ENCODE data around the gene B4GALT1. TPM values are rescaled to one million over a fixed set of nuclear protein-coding genes. Genes with fewer than 3 reads are reported as not detected.

The B4GALT1 gene
- total and polyA plus RNA-seq, 8 donors = 6.4 to 125 (median 24.9) TPM

DNA sequence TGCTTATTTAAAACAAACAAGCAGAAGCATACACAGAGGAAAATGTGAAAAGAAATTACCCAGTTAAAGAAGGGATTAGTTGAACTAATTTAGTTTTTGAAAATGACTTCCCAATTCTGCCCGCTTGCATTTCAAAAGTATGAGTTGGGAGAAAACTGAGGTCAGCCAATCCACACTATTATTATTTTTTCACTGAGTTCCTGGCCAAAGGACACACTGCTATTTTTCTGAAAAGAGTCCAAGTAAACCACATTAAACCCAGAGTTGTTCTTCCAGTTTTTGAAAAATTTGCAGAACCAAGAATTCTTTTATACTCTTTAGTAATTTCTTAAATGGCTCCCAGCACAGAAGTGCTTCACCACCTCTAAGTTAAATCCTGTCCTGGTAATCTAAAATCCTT lies 98.1 kb downstream of the B4GALT1 start:
- no peak overlapping the region for H3K4me3 ChIP-seq
- H3K27me3 ChIP-seq = no peaks in the 10 kb centered on the region
- TF ChIP-seq POLR2A (IDR thresholded peaks at IDR 0.05) = no peak
- TF ChIP-seq, protein P1, sequence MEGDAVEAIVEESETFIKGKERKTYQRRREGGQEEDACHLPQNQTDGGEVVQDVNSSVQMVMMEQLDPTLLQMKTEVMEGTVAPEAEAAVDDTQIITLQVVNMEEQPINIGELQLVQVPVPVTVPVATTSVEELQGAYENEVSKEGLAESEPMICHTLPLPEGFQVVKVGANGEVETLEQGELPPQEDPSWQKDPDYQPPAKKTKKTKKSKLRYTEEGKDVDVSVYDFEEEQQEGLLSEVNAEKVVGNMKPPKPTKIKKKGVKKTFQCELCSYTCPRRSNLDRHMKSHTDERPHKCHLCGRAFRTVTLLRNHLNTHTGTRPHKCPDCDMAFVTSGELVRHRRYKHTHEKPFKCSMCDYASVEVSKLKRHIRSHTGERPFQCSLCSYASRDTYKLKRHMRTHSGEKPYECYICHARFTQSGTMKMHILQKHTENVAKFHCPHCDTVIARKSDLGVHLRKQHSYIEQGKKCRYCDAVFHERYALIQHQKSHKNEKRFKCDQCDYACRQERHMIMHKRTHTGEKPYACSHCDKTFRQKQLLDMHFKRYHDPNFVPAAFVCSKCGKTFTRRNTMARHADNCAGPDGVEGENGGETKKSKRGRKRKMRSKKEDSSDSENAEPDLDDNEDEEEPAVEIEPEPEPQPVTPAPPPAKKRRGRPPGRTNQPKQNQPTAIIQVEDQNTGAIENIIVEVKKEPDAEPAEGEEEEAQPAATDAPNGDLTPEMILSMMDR (IDR thresholded peaks at IDR 0.05) = no peak
- TF ChIP-seq POLR2AphosphoS5 (IDR thresholded peaks at IDR 0.05) = no peak
- no peak for TF ChIP-seq EP300 (IDR thresholded peaks at IDR 0.05)
- DNase-seq = no peak
- H3K9me3 ChIP-seq = no peaks in the 10 kb centered on the region
- WGBS, 5 donors = 74 to 93% (median 89%) methylated on average over 1 of the region's 1 CpG
- intact Hi-C loops (cut with DNase I; ENCODE audit: low total_unique reads) = no loop called here
- peaks cover 49 to 100% (median 100%) of the 10 kb centered on the region in 4 donors for H3K36me3 ChIP-seq
- no peak overlapping the region for H3K27ac ChIP-seq
- peaks cover 0 to 28% (median 6%) of the 10 kb centered on the region in 4 donors for H3K4me1 ChIP-seq

DNA sequence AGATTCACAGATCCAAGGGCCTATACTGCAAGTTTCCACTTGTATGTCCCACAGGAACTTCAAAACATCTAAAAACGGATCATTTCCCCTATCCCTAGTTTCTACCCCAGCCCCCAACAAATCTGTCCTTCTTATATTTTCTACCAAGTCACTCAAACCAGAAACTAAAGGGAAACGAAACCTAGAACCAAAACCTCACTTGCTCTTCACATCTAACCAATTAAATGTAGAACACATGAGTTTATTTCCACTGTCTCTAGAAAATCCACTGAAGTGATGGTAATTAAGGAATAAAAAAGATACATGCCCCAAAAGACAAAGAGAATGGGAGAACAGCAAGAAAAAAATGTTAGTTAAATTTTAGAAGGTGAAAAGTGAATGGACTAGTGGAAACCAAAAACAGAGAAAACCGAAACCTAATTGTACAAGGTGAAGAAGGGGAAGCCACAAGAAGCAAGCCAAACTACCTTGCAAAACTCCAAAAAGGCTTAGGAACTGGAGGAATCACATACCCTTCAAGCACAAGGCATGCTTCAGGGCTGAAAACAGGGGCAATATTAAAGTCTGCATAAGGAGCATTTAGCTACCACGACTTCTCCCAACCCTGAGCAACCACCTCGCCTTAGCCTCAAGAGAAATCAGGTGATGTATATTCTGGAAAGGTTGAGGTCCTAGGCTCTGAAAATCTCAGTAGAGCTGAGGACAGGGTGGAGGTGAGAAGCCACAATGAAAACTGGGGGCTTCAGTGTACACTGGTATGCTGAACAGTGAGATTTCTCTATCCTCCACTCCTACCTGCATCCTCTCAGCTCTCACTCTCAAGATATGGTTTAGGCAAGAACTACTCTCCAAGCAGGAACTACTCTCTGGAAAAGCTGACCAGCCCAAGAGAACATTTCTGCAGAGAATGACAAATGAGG lies 101.7 kb downstream of the B4GALT1 start:
- Histone ChIP-seq H3K9me3 (no peaks in the 10 kb centered on the region), H3K27me3 (no peaks in the 10 kb centered on the region), H3K36me3 (peaks cover 48 to 100% (median 100%) of the 10 kb centered on the region in 4 donors), H3K4me3 (no peak overlapping the region), H3K27ac (no peak overlapping the region), H3K4me1 (peaks cover 0 to 3% (median 0%) of the 10 kb centered on the region in 4 donors)
- TF ChIP-seq, protein P1 (IDR thresholded peaks at IDR 0.05) = no peak
- TF ChIP-seq POLR2AphosphoS5 (IDR thresholded peaks at IDR 0.05) (no peak), POLR2A (IDR thresholded peaks at IDR 0.05) (no peak), EP300 (IDR thresholded peaks at IDR 0.05) (no peak)
- intact Hi-C loops (cut with DNase I; ENCODE audit: low total_unique reads) = no loop called here
- WGBS, 5 donors = 85 to 91% (median 90%) methylated on average over 5 of the region's 5 CpGs
- no peak for DNase-seq

Small RNAs within 50 kb of the gene (small RNA-seq; reads per million reads assigned to genes)
- gene RNU4ATAC15P = 0 reads per million in 4 donors

Other genes starting within 250 kb of the B4GALT1 start
- 10 to 100 TPM; 10.4 to 48.8 (median 30.8) TPM for gene APTX, start 165.7 kb downstream of the B4GALT1 start, total RNA-seq
- 10 to 100 TPM; 24.4 to 28.0 (median 24.7) TPM for gene APTX, start 165.7 kb downstream of the B4GALT1 start, polyA plus RNA-seq
- 10 to 100 TPM; 16.8 to 81.1 (median 29.2) TPM for gene DNAJA1, start 142.1 kb downstream of the B4GALT1 start, total RNA-seq
- 10 to 100 TPM; 43.5 to 87.4 (median 75.3) TPM for gene DNAJA1, start 142.1 kb downstream of the B4GALT1 start, polyA plus RNA-seq
- gene SMU1, start 90.7 kb downstream of the B4GALT1 start, total RNA-seq = 10 to 100 TPM in 2 of 5 donors, 1 to 10 TPM in 3; 1.7 to 36.2 (median 10.0) TPM
- 1 to 10 TPM; 7.4 to 8.1 (median 8.0) TPM for gene SMU1, start 90.7 kb downstream of the B4GALT1 start, polyA plus RNA-seq
- gene SPINK4, start 72.8 kb upstream of the B4GALT1 start, total RNA-seq = 10 to 100 TPM in 1 of 5 donors, not detected in 4; 29.5 TPM
- gene SPINK4, start 72.8 kb upstream of the B4GALT1 start, polyA plus RNA-seq = 10 to 100 TPM in 1 of 3 donors, 1 to 10 TPM in 1, not detected in 1; 2.1 to 19.1 TPM
- 100 to 1,000 TPM in 3 of 5 donors, 10 to 100 TPM in 1, 1 to 10 TPM in 1; 2.3 to 461 (median 138) TPM for gene BAG1, start 97.4 kb upstream of the B4GALT1 start, total RNA-seq
- gene BAG1, start 97.4 kb upstream of the B4GALT1 start, polyA plus RNA-seq = 100 to 1,000 TPM; 112 to 229 (median 125) TPM
- 100 to 1,000 TPM in 1 of 5 donors, 10 to 100 TPM in 3, 1 to 10 TPM in 1; 9.8 to 129 (median 23.5) TPM for gene CHMP5, start 97.7 kb upstream of the B4GALT1 start, total RNA-seq
- 100 to 1,000 TPM in 1 of 3 donors, 10 to 100 TPM in 2; 50.7 to 164 (median 77.9) TPM for gene CHMP5, start 97.7 kb upstream of the B4GALT1 start, polyA plus RNA-seq
- 10 to 100 TPM; 20.3 to 46.9 (median 36.4) TPM for gene NFX1, start 123.2 kb upstream of the B4GALT1 start, total RNA-seq
- gene NFX1, start 123.2 kb upstream of the B4GALT1 start, polyA plus RNA-seq = 10 to 100 TPM; 11.3 to 19.9 (median 13.3) TPM
- 10 to 100 TPM in 1 of 5 donors, 1 to 10 TPM in 2, not detected in 2; 2.8 to 17.4 (median 3.9) TPM for gene AQP7, start 235.2 kb upstream of the B4GALT1 start, total RNA-seq
- gene AQP7, start 235.2 kb upstream of the B4GALT1 start, polyA plus RNA-seq = 1 to 10 TPM; 1.1 to 5.3 (median 1.5) TPM